GM18520 (cell line): ENCODE data around the gene MEI1.

Source experiments
- ATAC-seq: cut with Tn5 transposase; IDR thresholded peaks from one replicate; pipeline ENCODE4 v1.9.1; 2021; ENCODE audit not compliant: unreplicated experiment

Gene MEI1

DNA sequence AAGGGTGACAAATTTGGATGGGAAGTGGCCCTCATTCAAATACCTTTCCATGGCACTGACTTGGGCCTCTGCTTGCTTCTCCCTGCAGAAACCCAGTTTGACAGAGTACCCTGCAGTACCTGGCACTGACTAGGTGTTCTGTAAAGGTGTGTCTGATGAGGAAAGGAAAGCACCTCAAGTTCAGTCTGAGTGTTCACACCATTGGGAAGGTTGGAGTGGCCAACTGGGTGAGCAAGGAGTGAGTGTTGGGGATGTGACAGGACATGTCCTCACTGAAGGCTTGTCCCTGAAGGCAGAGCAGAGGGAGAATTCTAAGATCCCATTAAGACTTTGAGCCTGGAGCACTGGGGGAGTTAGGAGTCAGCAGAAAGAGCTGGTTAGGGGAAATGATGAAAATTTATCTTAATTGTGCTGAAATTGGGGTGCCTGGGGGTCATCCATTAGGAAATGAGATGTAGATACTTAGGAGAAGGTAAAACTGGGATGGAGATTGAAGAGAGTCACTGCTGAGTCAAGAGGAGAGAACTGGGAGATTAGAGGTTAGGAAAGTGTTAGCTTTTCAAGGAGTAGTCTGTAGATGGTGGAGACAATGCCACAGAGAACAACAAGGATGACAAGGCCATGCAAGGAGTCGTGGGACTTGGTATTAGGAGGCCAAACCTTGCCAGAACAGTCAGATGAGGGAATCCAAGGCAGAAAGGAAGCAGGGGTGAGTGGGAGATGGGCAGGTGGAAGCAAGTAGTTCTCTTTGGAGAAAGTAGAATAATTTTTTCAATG, 139.7 kb downstream of the MEI1 start:
- no peak for ATAC-seq

DNA sequence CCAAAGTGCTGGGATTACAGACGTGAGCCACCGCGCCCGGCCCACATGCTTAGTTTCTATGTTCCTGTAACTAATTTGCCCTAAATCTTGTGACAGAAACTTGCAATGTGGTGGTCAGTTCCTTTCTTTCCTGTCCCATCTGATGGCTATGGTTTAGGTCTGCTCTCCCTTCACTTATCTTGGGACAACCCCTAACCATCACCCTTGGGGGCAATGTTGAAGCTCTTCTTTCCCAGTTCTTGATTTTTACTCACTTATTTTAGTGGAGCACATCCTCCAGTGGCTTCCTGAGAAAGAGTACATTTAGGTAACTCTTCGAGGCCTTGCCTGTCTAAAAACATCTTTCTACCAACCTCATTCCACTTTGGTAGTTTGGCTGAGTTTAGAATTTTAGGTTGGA, 140.9 kb downstream of the MEI1 start:
- no peak for ATAC-seq

DNA sequence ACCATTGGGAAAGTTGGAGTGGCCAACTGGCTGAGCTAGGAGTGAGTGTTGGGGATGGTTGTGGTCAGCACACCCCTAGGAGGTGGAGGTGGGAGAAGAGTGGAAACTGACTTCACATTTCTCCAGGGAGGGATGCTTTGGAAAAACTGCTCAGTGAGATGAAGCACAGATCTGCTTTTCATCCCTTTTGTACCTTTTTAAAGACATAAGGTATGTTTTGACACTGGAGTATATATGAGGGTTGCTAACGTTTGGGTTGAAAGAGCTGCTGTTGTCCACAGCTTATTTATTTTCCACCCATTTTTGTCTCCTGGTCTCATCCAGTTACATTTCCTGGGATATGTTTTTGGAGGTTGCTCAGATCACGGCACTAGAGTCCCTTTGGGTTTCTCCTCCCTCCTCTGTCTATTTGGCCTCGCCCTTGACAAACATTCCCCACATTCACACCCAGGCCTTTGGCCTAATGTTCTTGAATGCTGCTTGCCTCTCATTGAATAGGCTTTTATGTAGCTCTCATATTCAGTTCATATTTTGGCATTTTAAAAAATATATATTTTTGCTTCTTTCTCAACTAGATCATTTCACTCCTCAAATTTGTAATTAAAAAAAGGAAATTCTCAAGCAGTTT, 141.9 kb downstream of the MEI1 start:
- no peak for ATAC-seq

DNA sequence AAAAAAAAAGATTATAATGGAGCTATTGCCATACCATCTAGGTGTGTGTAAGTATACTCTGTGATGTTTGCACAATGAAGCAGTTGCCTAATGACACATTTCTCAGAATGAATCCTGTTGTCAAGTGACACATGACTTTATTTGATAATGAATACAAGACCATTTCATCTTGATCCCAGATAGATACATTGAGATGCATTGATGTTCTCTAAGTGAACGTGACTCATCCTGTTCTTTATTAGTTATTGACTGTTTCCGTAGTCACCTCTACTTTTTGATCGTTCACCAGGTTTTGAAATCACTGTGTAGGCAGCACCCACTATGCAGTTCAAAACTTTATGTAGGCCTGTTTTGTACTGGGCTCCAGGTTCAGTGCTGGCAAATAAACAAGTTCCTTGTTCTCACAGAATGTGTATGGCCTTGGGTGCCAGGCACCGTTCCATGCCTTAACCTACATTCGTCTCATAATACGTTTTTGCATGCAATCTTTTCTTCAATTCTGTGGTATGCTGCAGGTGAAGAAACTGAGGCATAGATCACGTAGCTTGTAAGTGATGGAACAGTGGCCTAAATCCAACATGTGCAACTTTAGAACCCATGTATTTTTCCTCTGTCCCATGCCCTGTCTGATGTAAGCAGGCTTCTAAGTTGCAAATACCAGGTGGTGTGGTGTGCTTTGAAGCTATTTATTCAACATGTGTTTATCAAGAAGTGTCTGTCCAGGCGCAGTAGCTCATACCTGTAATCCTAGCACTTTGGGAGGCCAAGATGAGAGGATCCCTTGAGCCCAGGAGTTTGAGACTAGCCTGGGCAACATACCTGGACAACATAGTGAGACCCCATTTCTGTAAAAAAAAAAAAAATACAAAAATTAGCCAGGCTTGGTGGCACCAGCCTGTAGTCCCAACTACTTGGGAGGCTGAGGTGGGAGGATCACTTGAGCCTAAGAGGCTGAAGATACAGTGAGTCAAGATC, 144.0 kb downstream of the MEI1 start:
- ATAC-seq, result no peak

DNA sequence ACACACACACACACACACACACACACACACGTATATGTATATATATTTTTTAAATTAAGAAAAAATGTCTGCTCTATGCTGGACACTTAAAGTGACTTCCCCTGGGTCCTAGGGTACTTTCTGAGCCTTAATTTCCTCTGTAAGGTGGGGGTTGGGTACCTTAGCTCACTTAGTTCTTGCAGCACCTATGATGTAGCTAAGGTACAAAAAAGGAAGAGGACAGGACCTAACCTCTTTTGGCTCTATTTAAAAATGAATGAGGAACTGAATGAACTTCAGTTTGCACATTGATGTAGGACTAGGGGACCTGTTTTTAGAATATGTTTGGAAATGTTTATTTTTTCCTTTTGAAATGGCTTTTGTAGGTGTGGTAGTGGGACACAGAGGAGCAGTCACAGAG, 144.7 kb downstream of the MEI1 start:
- ATAC-seq, result no peak

DNA sequence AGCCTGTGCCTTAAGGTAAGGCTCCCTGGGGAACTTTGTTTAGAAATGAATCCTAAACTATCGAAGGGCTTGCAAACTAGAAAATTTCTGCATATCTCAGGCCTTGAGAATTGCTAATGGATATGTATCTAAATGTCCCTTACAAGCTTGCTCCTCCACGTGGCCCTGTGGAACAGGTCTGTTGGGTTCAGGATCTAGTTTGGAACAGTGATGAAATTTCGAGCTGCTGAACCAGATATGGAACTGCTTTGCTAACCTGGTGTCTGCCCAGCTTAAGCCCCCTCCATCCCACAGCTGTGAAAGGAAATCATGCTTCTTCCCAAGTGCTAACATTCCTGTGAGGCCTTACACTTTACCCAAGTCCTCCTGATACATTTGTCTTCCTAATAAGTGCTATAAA, 145.2 kb downstream of the MEI1 start:
- no peak for ATAC-seq

DNA sequence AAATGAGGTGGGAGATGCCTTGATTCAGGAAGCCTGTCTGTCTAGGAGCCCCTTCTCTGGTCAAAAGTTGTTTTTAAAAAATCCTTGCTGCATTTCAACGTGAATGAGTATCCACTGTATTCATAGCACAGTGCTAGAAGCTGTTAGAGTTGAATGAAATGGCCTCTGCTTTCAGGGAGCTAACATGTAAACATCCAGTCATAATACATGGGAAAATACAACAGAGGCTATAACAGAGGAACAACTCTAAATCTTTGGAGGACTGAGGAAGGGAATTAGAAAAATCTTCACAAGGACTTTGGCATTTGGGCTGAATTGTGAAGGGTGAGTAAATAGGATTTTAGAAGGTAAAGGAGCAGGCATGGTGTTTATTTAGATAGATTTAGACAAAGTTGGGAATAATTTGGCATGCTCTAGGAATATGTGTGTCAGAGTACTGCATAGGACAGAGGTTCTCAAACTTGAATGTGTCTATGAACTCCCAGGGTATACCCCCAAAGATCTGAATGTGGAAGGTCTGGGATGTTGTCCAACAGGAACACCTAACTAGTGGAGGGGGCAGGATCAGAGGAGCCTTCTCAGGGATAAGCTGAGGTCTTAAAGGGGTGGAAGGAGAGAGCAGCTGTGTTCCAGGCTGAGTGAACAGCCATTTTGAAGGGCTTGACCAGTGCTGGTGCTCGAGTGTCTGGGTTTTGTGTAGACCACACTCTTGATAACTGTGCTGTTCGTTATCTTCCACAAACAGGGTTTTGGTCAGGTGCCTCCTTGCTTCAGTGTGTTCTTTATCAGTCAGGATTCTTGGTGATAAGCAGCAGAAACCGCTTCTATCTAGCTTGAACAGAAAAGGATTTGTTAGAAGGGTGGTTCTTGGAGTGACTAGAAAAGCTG, 146.3 kb downstream of the MEI1 start:
- ATAC-seq, result no peak

DNA sequence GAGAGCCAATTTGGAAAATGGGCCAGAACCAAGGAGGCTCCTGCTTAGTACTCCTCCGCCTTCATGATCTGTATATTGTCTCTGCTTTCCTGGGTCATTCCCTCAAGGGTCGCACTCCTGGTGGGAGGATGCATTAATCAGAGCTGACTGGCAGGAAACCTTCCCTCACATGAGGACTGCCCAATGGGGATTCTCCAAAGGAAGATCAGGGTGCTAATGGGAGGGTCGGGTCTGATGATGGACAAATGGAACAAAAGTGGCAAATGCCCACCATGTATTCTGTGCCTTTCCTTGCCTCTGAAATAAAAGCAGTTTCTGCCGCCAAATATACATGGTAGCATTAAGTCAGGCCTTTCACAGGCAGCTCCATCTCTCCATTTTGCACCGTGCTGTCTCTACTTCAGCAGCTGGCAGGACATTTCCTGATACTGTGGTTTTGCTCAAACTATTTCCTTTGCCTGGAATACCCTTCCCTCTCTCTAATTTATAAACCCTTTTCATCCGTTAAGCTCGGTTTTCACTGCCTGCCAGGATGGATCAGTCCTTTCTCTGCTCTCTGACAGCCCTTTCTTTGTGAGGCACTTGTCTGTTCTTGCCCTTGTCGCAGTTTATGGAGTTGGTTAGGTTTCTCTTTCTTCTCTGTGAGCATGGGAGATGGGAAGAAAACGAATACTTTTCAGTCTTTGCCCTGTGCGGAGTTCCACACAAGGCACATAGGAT, 147.1 kb downstream of the MEI1 start:
- no peak for ATAC-seq

DNA sequence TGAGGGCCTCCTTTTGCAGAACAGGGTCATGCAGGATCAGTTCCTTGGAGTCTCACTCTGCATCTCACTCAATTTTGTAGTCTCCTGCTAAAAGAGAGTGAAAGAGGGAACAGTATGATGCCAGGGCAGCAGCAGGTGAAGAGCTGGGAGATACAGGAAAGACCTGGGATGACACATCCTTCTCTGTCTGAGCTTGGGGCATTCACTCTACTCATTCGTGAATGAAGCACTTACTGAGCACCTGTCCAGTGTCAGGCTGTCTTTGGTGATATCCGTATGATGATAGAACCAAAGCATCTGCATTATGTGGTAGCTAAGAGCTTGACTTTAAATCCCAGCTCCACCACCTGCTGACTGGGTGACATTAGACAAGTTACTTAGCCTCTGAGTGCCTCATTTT, 148.0 kb downstream of the MEI1 start:
- ATAC-seq, result no peak

DNA sequence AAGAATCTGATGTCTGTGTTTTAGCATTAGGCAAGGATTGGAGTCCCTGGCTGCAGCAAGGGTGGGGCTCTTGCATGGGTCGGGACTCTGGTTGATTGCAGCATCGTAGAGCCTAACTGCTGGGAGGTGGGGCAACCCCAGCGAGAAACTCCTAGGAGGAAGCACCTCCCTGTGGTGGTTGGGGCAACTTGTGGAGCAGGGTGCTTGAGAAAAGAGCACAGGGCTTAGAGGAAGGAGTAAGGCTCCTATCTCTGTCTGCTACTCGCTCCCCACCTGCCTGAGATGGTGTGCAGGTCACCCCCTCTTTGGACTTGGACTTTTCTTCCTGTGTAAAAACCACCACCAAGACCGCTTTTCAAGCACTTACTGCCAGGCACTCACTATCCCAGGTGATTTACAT, 149.2 kb downstream of the MEI1 start:
- ATAC-seq, result no peak
